Measurements from ENCODE around the gene HBE1. TPM values are rescaled to one million over a fixed set of nuclear protein-coding genes. Genes with fewer than 3 reads are reported as not detected.

The HBE1 gene
- not detected in 2 replicates for total RNA-seq

DNA sequence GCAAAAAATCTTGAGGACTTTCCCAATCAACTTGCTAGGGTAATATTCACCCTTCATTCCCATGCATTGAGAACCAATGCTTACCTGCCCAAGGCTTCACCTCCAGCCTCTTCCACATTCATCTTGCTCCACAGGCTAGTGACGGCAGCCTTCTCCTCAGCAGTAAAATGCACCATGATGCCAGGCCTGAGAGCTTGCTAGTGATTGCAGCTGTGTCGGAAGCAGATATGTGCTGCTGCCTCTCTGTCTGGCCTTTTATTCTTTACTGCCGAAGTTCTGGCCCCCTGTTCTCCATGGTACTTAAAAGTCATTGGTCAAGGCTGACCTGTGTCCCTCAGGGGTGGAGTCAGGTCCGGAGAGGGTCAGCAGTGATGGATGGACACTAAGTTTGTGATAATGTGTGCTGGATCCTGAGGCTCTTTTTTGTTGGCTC lies at the start of gene HBE1:
TSS of gene HBE1 (minus strand) at position 231 of the 433 bp plus-strand sequence. CDS start at position 176, 55 bp downstream.

DNA sequence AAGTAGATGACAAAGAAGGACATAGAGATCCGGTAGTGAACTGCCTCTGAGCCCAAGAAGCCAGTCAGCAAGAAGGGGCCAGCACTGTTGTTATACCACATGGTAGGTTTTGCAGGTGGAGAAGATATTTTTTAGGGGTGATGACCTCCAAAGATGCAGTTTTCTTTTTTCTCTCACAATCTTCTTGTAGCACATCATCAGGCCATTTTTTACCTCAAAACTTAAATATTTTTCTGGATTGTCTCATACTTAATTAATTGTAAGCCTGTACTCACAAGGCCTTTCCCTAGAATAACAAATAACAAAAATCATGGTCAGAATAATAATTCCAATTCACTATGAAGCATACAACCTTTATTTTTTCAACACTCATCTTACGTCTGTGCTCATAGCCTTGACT lies 32.1 kb upstream of the HBE1 start, which contains the start of gene OR51B4:
TSS of gene OR51B4 (minus strand) at position 101 of the 400 bp plus-strand sequence. CDS start at position 101, 0 bp downstream.

DNA sequence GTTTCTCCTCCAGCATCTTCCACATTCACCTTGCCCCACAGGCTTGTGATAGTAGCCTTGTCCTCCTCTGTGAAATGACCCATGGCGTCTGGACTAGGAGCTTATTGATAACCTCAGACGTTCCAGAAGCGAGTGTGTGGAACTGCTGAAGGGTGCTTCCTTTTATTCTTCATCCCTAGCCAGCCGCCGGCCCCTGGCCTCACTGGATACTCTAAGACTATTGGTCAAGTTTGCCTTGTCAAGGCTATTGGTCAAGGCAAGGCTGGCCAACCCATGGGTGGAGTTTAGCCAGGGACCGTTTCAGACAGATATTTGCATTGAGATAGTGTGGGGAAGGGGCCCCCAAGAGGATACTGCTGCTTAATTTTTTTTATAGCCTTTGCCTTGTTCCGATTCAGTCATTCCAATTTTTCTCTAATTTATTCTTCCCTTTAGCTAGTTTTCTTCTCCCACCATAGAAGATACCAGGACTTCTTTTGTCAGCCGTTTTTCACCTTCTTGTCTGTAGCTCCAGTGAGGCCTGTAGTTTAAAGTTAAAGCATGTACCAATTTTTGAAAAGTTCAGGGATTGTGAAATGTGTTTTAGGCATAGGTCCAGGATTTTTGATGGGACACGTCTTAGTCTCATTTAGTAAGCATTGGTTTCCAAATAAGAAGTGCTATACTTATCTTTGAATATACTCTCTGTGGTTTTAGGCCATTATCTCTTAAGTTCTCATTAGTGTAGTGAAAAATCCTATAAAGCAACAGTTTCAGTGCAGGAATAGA lies 14.9 kb downstream of the HBE1 start, which contains the start of gene HBG2:
TSS of gene HBG2 (minus strand) at position 136 of the 768 bp plus-strand sequence. CDS start at position 83, 53 bp downstream.

GRCh38 chr11:5249807-5250396 lies 19.8 kb downstream of the HBE1 start, which contains the start of gene HBG1:
TSS of gene HBG1 (minus strand) at chr11:5249857. CDS start at chr11:5249804, 53 bp downstream.

DNA sequence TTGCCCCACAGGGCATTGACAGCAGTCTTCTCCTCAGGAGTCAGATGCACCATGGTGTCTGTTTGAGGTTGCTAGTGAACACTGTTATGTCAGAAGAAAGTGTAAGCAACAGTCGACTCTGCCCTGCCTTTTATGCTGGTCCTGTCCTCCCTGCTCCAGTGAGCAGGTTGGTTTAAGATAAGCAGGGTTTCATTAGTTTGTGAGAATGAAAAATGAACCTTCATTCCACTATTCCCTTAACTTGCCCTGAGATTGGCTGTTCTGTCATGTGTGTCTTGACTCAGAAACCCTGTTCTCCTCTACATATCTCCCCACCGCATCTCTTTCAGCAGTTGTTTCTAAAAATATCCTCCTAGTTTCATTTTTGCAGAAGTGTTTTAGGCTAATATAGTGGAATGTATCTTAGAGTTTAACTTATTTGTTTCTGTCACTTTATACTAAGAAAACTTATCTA lies 35.3 kb downstream of the HBE1 start, which contains the start of gene HBD:
TSS of gene HBD (minus strand) at position 103 of the 454 bp plus-strand sequence. CDS start at position 53, 50 bp downstream.

GRCh38 chr11:5226732-5227310 lies 42.9 kb downstream of the HBE1 start, which contains the start of gene HBB:
TSS of gene HBB (minus strand) at chr11:5227071. CDS start at chr11:5227021, 50 bp downstream.

Other genes starting within 250 kb of the HBE1 start
- not detected in 2 replicates for gene OR52J3, start 223.4 kb downstream of the HBE1 start, total RNA-seq
- gene OR52E2, start 210.3 kb downstream of the HBE1 start, total RNA-seq: not detected in 2 replicates
- not detected in 2 replicates for gene OR52E1, start 200.4 kb downstream of the HBE1 start, total RNA-seq
- not detected in 2 replicates for gene OR52A5, start 131.6 kb downstream of the HBE1 start, total RNA-seq
- gene OR52A1, start 115.2 kb downstream of the HBE1 start, total RNA-seq: not detected in 2 replicates
- gene OR51V1, start 69.3 kb downstream of the HBE1 start, total RNA-seq: not detected in 2 replicates
- not detected in 2 replicates for gene HBB, start 42.9 kb downstream of the HBE1 start, total RNA-seq
- not detected in 2 replicates for gene HBD, start 35.5 kb downstream of the HBE1 start, total RNA-seq
- gene HBG1, start 20.1 kb downstream of the HBE1 start, total RNA-seq: not detected in 2 replicates
- gene HBG2, start 15.2 kb downstream of the HBE1 start, total RNA-seq: 1.2 TPM in 1 of 2 replicates, not detected in the other
- not detected in 2 replicates for gene OR51B4, start 32.0 kb upstream of the HBE1 start, total RNA-seq
- gene OR51B2, start 54.4 kb upstream of the HBE1 start, total RNA-seq: not detected in 2 replicates
- not detected in 2 replicates for gene OR51B5, start 73.6 kb upstream of the HBE1 start, total RNA-seq
- gene OR51B6, start 81.6 kb upstream of the HBE1 start, total RNA-seq: not detected in 2 replicates
- not detected in 2 replicates for gene OR51M1, start 113.9 kb upstream of the HBE1 start, total RNA-seq
- not detected in 2 replicates for gene OR51Q1, start 152.2 kb upstream of the HBE1 start, total RNA-seq
- not detected in 2 replicates for gene OR51I1, start 171.6 kb upstream of the HBE1 start, total RNA-seq
- not detected in 2 replicates for gene OR51I2, start 179.4 kb upstream of the HBE1 start, total RNA-seq
- not detected in 2 replicates for gene OR52D1, start 218.7 kb upstream of the HBE1 start, total RNA-seq
- gene UBQLN3, start 240.0 kb upstream of the HBE1 start, total RNA-seq: under 0.01 and 0.08 TPM in 2 replicates
- 0.13 and 0.40 TPM in 2 replicates for gene UBQLNL, start 246.8 kb upstream of the HBE1 start, total RNA-seq